ENCODE measurements around the gene AK1.
A peak's percentile ranks its signal among the peaks of the same experiment; 100 is the strongest.

The AK1 gene, protein sequence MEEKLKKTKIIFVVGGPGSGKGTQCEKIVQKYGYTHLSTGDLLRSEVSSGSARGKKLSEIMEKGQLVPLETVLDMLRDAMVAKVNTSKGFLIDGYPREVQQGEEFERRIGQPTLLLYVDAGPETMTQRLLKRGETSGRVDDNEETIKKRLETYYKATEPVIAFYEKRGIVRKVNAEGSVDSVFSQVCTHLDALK

DNA sequence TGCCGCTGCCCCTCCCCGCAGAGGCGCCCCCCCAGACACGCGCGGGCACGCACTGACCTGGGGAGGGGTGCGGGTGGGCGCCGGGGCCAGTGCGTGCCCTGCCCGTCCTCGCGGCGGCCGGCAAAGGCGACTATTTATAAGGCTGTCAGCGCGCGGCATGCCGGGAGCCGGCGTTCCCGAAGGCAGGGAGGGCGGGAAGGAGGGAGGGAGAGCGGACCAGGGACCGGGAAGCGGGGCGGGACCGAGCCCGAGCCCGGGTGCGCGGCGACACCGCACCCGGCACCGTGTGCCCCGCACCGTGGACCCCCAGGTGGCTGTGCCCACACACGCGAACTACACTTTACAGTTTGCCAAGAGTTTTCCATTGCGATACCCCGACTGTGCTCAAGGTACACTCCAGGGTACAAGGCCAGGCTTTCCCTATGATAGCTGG, at the start of gene AK1:
AK1 (minus strand) TSS at position 110 of the 433 bp plus-strand sequence. CDS start 3,058 bp downstream, outside the sequence.
- DNase-seq = peak; percentile 79

- DNase-seq = no peak
These were observed 49.4 kb upstream of the AK1 start for GRCh38 chr9:127926906-127927200.

GRCh38 chr9:127925959-127926905, 48.8 kb upstream of the AK1 start:
- DNase-seq = no peak

DNA sequence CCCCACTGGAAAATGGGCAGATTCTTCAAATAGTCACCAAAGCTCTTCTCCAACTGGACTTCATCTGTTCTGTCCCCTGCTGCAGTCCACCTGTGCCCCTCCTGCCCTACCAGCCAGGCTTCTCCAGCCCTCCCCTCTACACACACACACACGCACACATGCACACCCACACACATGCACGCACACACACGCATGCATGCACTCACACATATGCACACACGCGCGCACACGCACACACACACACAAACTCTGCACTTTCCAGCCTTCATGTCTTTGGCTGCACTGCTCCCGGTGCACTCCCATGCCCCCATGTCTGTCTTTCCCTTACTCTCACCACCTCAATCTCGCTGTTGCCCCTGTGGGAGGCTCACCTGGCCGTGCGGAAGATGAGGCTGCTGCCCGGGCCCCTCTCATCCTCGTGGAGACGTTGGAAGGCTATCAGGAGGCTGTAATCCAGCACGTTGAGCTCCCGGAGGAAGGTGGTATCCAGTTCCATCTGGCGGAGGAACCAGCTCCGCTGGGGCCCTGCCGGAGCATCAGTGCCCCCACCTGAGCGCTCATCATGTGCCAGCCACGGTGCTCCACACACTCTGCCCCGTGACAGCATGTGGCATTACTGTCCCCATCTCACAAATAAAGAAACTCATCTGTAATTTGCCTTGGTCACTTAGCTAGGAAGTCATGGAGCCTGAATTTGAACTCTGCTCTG, 47.4 kb upstream of the AK1 start:
- no peak for DNase-seq

GRCh38 chr9:127923771-127924170, 46.3 kb upstream of the AK1 start:
- DNase-seq = no peak

- no peak for DNase-seq
These were observed 45.6 kb upstream of the AK1 start for GRCh38 chr9:127923046-127923445.

- no peak for DNase-seq
These were observed 44.2 kb upstream of the AK1 start for GRCh38 chr9:127921557-127922120.

DNA sequence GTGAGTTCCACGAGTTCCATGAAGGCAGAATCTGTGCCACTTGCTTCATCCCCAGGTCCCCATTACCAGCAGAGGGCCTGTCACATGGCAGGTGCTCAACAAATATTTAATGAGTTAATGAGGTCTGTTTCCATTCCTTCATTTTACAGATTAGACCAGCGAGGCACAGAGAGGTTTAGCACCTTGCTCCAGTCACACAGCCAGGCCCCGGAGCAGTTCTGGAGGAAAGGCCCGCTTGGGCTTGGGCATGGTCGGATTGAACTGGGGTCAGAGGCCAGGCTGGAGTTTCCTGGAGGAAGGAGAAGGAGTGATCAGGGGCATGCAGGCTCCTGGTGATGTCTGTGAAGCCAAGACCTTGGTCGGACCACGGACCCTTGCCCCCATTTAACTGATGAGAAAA, 43.3 kb upstream of the AK1 start:
- DNase-seq = no peak

GRCh38 chr9:127919253-127919815, 41.9 kb upstream of the AK1 start:
- DNase-seq = peak; percentile 72

- no peak for DNase-seq
These were observed 41.0 kb upstream of the AK1 start for GRCh38 chr9:127918183-127919107.

- no peak for DNase-seq
These were observed 40.1 kb upstream of the AK1 start for GRCh38 chr9:127917603-127918002.

DNA sequence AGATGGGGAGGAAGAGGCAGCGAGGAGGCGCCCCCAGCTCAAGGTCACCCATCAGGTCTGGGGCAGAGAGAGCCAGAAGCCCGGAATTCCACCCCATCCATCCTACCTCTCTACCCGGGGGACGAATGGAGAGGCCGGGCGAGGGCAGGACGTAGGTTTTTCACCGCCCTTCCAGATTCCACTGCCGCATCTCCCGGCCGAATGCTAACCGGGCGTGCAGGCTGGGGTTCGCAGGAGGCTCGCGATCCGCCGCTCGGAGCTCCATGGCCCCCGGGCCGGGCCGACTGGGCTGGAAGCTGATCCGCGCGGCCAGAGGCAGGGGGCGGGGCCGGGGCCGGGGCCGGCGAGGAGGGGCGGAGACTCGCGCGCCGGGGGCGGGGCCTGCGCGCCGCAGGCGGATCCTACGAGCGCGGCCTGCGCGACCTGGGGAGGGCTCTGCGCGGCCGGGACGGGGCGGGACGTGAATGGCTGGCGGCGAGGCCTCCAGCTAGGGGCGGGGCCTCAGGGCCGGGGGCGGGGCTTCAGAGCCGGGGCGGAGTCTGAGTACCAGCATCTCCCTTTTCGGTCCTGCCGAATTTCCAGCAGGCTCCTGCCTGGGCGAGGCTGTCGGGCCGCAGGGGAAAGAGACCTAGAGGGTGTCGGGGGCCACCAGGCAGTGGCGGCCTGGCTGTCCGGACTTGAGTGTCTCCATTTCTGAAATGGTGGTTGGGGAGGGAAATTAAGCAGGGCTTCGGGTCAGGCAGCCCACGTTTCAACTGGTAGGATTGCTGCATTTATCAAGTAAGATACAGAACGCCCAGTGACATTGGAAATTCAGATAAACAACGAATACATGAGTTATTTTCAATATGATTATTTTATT, 39.5 kb upstream of the AK1 start, which contains the start of gene ST6GALNAC4:
ST6GALNAC4 (minus strand) TSS at position 322 of the 862 bp plus-strand sequence. CDS start 622 bp downstream, outside the sequence.
- DNase-seq = peak; percentile 96

DNA sequence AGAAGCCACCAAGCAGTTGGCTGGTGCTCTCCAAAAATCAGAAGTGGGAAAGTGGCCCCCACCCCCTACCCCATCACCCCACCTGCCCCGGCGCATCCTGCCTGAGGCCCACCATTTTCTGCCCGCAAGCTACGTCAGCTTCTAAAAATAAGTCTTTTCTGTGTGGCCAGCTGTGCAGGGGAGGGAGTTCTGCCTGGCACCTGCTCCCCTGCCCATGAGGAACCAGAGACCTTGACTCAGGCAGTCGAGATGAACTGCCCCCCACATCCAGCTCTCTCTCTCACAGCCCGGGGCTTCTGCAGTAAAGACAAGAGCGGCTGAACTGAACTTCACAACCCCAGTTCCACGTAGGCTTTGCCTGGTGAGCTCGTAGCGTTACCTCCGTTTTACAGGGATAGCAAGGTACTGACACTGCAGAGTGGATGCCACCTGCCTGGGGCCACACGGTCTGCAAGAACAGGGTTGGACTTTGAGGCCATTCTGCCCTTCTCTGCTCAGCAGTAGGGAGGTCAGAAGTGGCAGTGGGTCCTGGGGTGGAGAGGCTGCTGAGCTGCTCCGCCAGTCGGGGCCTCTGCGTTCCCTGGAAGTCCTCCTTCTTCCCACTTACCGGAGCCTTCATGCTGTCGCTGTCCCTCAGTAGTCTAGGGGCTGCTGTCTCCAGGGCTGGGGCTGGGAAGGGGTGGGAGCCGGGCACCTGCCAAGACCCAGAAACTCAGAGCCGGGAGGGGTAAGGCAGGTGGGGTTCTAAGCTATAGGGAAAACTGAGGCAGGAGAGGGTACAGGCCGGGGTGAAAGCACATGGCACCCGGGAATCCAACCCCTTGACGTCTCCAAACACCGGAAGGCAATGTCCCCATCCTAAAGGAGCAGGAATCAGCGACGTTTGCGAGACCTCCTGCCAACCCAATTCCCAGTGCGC, 38.6 kb upstream of the AK1 start:
- DNase-seq = no peak

DNA sequence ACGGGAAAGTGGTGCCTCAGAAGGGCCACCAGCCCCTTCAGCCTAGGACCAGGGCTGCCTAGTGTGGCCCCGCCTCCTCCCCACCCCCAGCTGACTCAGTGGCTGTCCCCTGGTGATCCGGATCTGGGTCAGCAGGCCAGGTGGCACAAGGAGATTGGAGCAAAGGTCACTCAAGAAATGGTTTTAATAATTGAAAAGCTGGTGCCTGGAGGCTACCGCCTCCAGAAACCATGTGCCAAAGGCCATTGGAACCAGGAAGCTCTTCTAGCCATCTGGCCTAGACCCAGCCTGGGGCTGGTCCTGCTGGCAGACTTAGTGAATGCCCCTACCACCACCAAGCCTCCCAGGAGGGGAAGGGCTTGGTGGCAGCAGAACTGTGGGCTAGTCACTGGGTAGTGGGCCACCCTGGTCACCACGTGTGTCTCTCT, 37.9 kb upstream of the AK1 start:
- DNase-seq = no peak

DNA sequence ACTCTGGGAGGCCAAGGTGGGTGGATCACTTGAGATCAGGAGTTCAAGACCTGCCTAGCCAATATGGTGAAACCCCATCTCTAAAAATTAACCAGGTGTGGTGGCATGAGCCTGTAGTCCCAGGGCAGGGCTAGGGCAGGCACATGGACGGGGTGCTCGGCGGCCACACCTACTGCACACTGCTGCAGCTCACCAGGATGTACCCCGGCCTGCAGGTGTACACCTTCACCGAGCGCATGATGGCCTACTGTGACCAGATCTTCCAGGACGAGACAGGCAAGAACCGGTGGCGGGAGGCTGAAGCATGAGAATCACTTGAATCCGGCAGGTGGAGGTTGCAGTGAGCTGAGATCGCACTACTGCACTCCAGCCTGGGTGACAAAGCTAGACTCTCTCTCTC, 36.2 kb upstream of the AK1 start:
- peak; percentile 10 for DNase-seq

DNA sequence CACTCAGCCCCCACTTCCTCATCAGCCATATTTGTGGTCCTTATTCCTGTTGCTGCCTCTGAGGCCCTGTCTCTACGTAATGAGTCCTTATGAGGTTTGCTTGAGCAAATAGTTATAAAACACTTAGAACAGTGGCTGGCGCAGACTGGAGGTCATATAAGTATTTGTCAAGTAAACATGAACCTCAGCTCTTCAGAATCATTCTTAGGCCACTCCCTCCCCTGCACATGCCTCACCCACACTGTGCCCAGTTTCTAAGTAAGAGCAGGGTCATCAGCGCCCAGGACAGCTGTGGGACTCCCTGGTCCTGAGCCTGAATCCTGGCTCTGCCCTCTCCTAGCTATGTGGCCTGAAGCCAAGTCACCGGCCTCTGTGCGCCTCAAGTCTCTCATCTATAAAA, 35.4 kb upstream of the AK1 start:
- DNase-seq = peak; percentile 2

DNA sequence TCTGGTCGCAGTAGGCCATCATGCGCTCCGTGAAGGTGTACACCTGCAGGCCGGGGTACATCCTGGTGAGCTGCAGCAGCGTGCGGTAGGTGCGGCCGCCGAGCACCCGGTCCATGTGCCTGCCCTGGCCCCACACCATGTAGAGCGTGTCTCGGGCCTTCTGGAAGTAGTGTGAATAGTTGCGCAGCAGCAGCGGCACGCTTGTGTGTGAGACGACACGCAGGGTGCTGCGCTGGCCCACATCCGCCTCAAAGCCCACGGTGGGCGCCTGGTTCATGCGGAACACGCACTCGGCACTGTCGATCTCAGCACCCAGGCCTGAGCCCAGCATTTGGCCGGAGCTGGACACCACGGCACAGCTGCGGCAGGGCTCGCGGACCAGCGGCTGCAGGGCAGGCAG, 34.8 kb upstream of the AK1 start:
- peak; percentile 20 for DNase-seq

DNA sequence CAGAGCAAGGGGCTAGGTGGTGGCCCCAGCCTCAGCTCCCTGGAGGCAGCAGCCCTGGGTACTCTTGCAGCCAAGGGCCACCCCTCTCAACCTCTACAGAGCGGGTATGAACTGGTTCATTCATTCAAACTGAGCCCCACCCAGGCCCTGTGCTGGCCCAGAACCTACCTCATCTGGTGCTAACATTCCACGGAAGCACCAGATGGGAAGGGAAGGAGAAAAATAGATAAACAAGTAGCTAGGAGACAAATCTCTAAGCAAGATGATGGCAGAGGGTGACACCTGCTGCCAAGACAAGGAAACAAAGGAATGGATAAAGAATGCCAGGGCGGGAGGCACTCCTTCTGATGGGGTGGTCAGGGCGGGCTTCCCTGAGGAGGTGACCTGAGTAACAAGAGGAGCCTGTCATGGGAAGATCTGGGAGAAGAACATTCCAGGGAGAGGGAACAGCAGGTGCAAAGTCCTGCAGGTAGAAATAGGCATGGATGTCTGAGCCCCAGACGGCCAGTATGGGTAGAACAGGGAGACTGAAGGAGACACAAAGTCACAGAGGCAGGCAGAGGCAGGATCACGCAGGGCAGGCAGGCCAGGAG, 33.2 kb upstream of the AK1 start:
- DNase-seq = peak; percentile 42

DNA sequence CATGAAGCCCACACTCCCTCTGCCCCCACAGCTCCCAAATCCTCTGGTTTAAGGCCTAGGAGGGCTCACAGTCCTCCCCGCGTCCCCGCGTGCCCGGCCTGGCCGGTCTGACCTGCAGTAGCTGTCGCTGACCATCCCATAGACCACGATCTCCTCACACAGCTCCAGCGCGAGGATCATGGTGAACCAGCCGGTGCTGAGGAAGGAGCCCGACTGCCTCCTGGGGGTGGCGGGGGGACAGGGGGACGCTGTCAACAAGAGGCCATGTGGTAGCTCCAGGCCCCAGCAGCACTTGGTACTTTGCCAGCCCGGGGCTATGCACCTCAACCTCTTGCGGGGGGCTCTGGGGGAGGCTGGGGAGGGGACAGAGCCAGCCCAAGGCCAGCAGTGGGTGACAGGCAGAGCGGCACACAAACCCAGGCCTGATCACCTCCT, 32.4 kb upstream of the AK1 start:
- DNase-seq = peak; percentile 23
